SK-N-MC (cell line): ENCODE data around the gene RITA1.
A peak's percentile ranks its signal among the peaks of the same experiment; 100 is the strongest.
"Not testable (repeated sequence)": the region's sequence is repeated elsewhere in the genome, so short reads cannot be mapped to it uniquely, and the experiment has no call there.

Source experiments
- DNase-seq: peaks from one replicate; pipeline ENCODE4 v3.0.0-alpha.2; 2011; ENCODE audit warnings: low read depth, low spot score
- H3K27ac ChIP-seq: fragments of 200-600 bp; sonication (generic); 2 replicates; pipeline ENCODE4 v1.5.1; 2016; ENCODE audit warnings: mixed run types
- H3K36me3 ChIP-seq: fragments of 200-600 bp; sonication (generic); 2 replicates; pipeline ENCODE4 v1.6.1; 2017; ENCODE audit warnings: antibody characterized with exemption, low read length, mixed read lengths; ENCODE audit not compliant: insufficient read depth
- H3K4me3 ChIP-seq: fragments of 200-600 bp; sonication (generic); 2 replicates; pipeline ENCODE4 v1.5.1; 2016
- H3K9ac ChIP-seq: fragments of 200-600 bp; sonication (generic); 2 replicates; pipeline ENCODE4 v1.8.0; 2017; ENCODE audit warnings: mixed run types, mixed read lengths; ENCODE audit not compliant: insufficient read length
- H3K9me3 ChIP-seq: fragments of 200-600 bp; sonication (generic); 2 replicates; pipeline ENCODE4 v1.6.1; 2017; ENCODE audit warnings: low read depth, mild to moderate bottlenecking, antibody characterized with exemption, low read length, moderate library complexity, mixed read lengths
- EZH2 ChIP-seq: fragments of 200-600 bp; sonication (generic); IDR thresholded peaks from one replicate; pipeline ENCODE4 v1.6.1; 2017; ENCODE audit warnings: antibody characterized with exemption
- FOXP2 ChIP-seq: optimal IDR thresholded peaks from 2 replicates; pipeline ENCODE3; 2011; ENCODE audit warnings: mild to moderate bottlenecking, moderate library complexity; ENCODE audit not compliant: insufficient read depth; ENCODE audit errors: extremely low read length, control extremely low read depth
- POLR2AphosphoS5 ChIP-seq: IDR thresholded peaks from 2 replicates; pipeline ENCODE4 v1.6.1; 2012; ENCODE audit warnings: mild to moderate bottlenecking, low read depth, low read length, borderline replicate concordance

RITA1 gene

GRCh38 chr12:113200021-113200797 is 14.7 kb downstream of the RITA1 start:
- no peak for TF ChIP-seq EZH2
- no peak for TF ChIP-seq POLR2AphosphoS5
- no peak for TF ChIP-seq FOXP2
- H3K9ac ChIP-seq = no peak overlapping the region
- H3K4me3 ChIP-seq = no peak overlapping the region
- no peak overlapping the region for H3K27ac ChIP-seq
- H3K36me3 ChIP-seq = no peaks in the 10 kb centered on the region
- H3K9me3 ChIP-seq = no peaks in the 10 kb centered on the region
- no peak for DNase-seq

- no peak for TF ChIP-seq EZH2
- no peak for TF ChIP-seq FOXP2
- TF ChIP-seq POLR2AphosphoS5 = no peak
- no peak overlapping the region for H3K9ac ChIP-seq
These were observed 16.0 kb downstream of the RITA1 start for GRCh38 chr12:113201187-113202177.

GRCh38 chr12:113202300-113203075 is 17.0 kb downstream of the RITA1 start:
- Histone ChIP-seq H3K9ac (no peak overlapping the region), H3K9me3 (no peaks in the 10 kb centered on the region), H3K4me3 (no peak overlapping the region), H3K27ac (no peak overlapping the region), H3K36me3 (no peaks in the 10 kb centered on the region)
- TF ChIP-seq EZH2 (no peak), FOXP2 (no peak), POLR2AphosphoS5 (no peak)
- DNase-seq = no peak

More at GRCh38 chr12:113201187-113202177, 16.0 kb downstream of the RITA1 start:
- no peak overlapping the region for H3K27ac ChIP-seq
- no peak for DNase-seq
- no peaks in the 10 kb centered on the region for H3K9me3 ChIP-seq
- H3K36me3 ChIP-seq = no peaks in the 10 kb centered on the region
- no peak overlapping the region for H3K4me3 ChIP-seq

- Histone ChIP-seq H3K36me3 (no peaks in the 10 kb centered on the region), H3K4me3 (no peak overlapping the region), H3K9me3 (no peaks in the 10 kb centered on the region), H3K27ac (peak overlapping the region; percentile 79), H3K9ac (peak overlapping the region; percentile 32)
- TF ChIP-seq EZH2 = no peak
- TF ChIP-seq POLR2AphosphoS5 = no peak
- TF ChIP-seq FOXP2 = no peak
- DNase-seq = no peak
These were observed 18.6 kb downstream of the RITA1 start for GRCh38 chr12:113203852-113204760.

- DNase-seq = no peak
- Histone ChIP-seq H3K9ac (no peak overlapping the region), H3K27ac (peak overlapping the region; percentile 79), H3K9me3 (no peaks in the 10 kb centered on the region), H3K4me3 (no peak overlapping the region), H3K36me3 (no peaks in the 10 kb centered on the region)
- TF ChIP-seq FOXP2 (no peak), EZH2 (no peak), POLR2AphosphoS5 (no peak)
These were observed 19.3 kb downstream of the RITA1 start for GRCh38 chr12:113204804-113205203.

- DNase-seq, H3K4me3 ChIP-seq, H3K27ac ChIP-seq, H3K9ac ChIP-seq, H3K36me3 ChIP-seq, H3K9me3 ChIP-seq: not testable (repeated sequence)
These were observed 21.3 kb downstream of the RITA1 start for GRCh38 chr12:113206802-113207201.

GRCh38 chr12:113207613-113208040 is 22.1 kb downstream of the RITA1 start:
- Histone ChIP-seq H3K9me3 (no peaks in the 10 kb centered on the region), H3K36me3 (no peaks in the 10 kb centered on the region), H3K9ac (no peak overlapping the region), H3K27ac (peak overlapping the region; percentile 77; the same call in 1 of the 2 replicates), H3K4me3 (peak overlapping the region; percentile 21; the same call in 1 of the 2 replicates)
- no peak for DNase-seq
- no peak for TF ChIP-seq EZH2
- no peak for TF ChIP-seq FOXP2
- no peak for TF ChIP-seq POLR2AphosphoS5
